WTC11 (cell line): ENCODE measurements around the gene CCDC30.

Experiments
- ATF2 ChIP-seq: sonication (generic); formaldehyde crosslinking; IDR thresholded peaks from 2 replicates; pipeline ENCODE4 v1.8.1; 2022; ENCODE audit warnings: low read depth, missing genetic modification reagents, borderline replicate concordance
- CTCF ChIP-seq: fragments of 200-600 bp; IDR thresholded peaks from 2 replicates; pipeline ENCODE4 v1.8.0; 2022; ENCODE audit warnings: antibody characterized with exemption
- ESRRA ChIP-seq: sonication (generic); formaldehyde crosslinking; IDR thresholded peaks from 2 replicates; pipeline ENCODE4 v1.8.1; 2022; ENCODE audit warnings: mild to moderate bottlenecking, missing genetic modification reagents, borderline replicate concordance
- FOXK1 ChIP-seq: sonication (generic); formaldehyde crosslinking; IDR thresholded peaks from 2 replicates; pipeline ENCODE4 v1.8.0; 2022; ENCODE audit warnings: mild to moderate bottlenecking, moderate library complexity, missing genetic modification reagents
- HMGXB4 ChIP-seq: sonication (generic); formaldehyde crosslinking; IDR thresholded peaks from 2 replicates; pipeline ENCODE4 v1.8.1; 2023; ENCODE audit warnings: mild to moderate bottlenecking, moderate library complexity, missing genetic modification reagents
- JUN ChIP-seq: sonication (generic); formaldehyde crosslinking; IDR thresholded peaks from 2 replicates; pipeline ENCODE4 v1.8.0; 2023; ENCODE audit warnings: mild to moderate bottlenecking, missing genetic modification reagents
- MAX ChIP-seq: sonication (generic); formaldehyde crosslinking; IDR thresholded peaks from 2 replicates; pipeline ENCODE4 v1.8.0; 2022; ENCODE audit warnings: mild to moderate bottlenecking, missing genetic modification reagents
- MLX ChIP-seq: sonication (generic); formaldehyde crosslinking; IDR thresholded peaks from 2 replicates; pipeline ENCODE4 v1.8.1; 2023; ENCODE audit warnings: mild to moderate bottlenecking, missing genetic modification reagents, moderate library complexity
- RELA ChIP-seq: sonication (generic); formaldehyde crosslinking; IDR thresholded peaks from 2 replicates; pipeline ENCODE4 v1.8.1; 2022; ENCODE audit warnings: missing genetic modification reagents, mild to moderate bottlenecking, borderline replicate concordance
- USF1 ChIP-seq: sonication (generic); formaldehyde crosslinking; IDR thresholded peaks from 2 replicates; pipeline ENCODE4 v1.8.0; 2022; ENCODE audit warnings: mild to moderate bottlenecking, missing genetic modification reagents
- ZNF423 ChIP-seq: fragments of 250-450 bp; sonication (Bioruptor Pico); IDR thresholded peaks from 2 replicates; pipeline ENCODE4 v2.1.2; 2022; ENCODE audit warnings: mild to moderate bottlenecking, moderate library complexity

GRCh38 chr1:42490237-42490636 lies 27.2 kb downstream of the CCDC30 start:
- TF ChIP-seq MLX (CRISPR knock-in tag) = no peak
- TF ChIP-seq RELA = no peak
- no peak for TF ChIP-seq ATF2 (CRISPR knock-in tag)
- no peak for TF ChIP-seq MAX (CRISPR knock-in tag)
- TF ChIP-seq ESRRA = no peak
- TF ChIP-seq JUN = no peak
- TF ChIP-seq FOXK1 (CRISPR knock-in tag) = no peak
- TF ChIP-seq CTCF = no peak
- TF ChIP-seq ZNF423 (CRISPR knock-in tag) = no peak
- no peak for TF ChIP-seq HMGXB4 (CRISPR knock-in tag)
- no peak for TF ChIP-seq USF1
